ENCODE measurements around the gene CHURC1.

The CHURC1 gene

GRCh38 chr14:64871344-64871743 is 42.9 kb upstream of the CHURC1 start:
- TF ChIP-seq CTCF (conservative IDR thresholded peaks at IDR 0.05; ENCODE audit: low read depth, low read length) = no peak

GRCh38 chr14:64873506-64874219 is 40.6 kb upstream of the CHURC1 start:
- peak; percentile 28 for DNase-seq (ENCODE audit: low read depth)
- TF ChIP-seq CTCF (conservative IDR thresholded peaks at IDR 0.05; ENCODE audit: low read depth, low read length) = no peak

More at GRCh38 chr14:64871344-64871743, 42.9 kb upstream of the CHURC1 start:
- DNase-seq (ENCODE audit: low read depth) = no peak
- no peak overlapping the region for H3K4me3 ChIP-seq (ENCODE audit: low read depth, low read length)

GRCh38 chr14:64875350-64875749 is 38.9 kb upstream of the CHURC1 start:
- no peak for TF ChIP-seq CTCF (conservative IDR thresholded peaks at IDR 0.05; ENCODE audit: low read depth, low read length)
- DNase-seq (ENCODE audit: low read depth) = no peak
- H3K4me3 ChIP-seq (ENCODE audit: low read depth, low read length) = no peak overlapping the region

More at GRCh38 chr14:64873506-64874219, 40.6 kb upstream of the CHURC1 start:
- H3K4me3 ChIP-seq (ENCODE audit: low read depth, low read length) = no peak overlapping the region

- DNase-seq (ENCODE audit: low read depth) = no peak
- TF ChIP-seq CTCF (conservative IDR thresholded peaks at IDR 0.05; ENCODE audit: low read depth, low read length) = no peak
- H3K4me3 ChIP-seq (ENCODE audit: low read depth, low read length) = no peak overlapping the region
These were observed 36.4 kb upstream of the CHURC1 start for GRCh38 chr14:64877846-64878245.

GRCh38 chr14:64878837-64879634 is 35.2 kb upstream of the CHURC1 start:
- TF ChIP-seq CTCF (conservative IDR thresholded peaks at IDR 0.05; ENCODE audit: low read depth, low read length) = no peak
- no peak for DNase-seq (ENCODE audit: low read depth)
- no peak overlapping the region for H3K4me3 ChIP-seq (ENCODE audit: low read depth, low read length)

GRCh38 chr14:64879635-64880220 is 34.5 kb upstream of the CHURC1 start, which contains the start of gene SPTB:
SPTB (minus strand) TSS chr14:64879907; CDS start chr14:64823094, 56,813 bp downstream.
- TF ChIP-seq CTCF (conservative IDR thresholded peaks at IDR 0.05; ENCODE audit: low read depth, low read length) = no peak
- no peak for DNase-seq (ENCODE audit: low read depth)
- H3K4me3 ChIP-seq (ENCODE audit: low read depth, low read length) = no peak within 1 kb of the TSS
